GM06990 (cell line): ENCODE results near the gene GPR146.

Experiments
- DNase-seq: peaks from one replicate; pipeline ENCODE4 v3.0.0-alpha.2; 2011; ENCODE audit not compliant: insufficient read length; ENCODE audit errors: extremely low read depth
- H3K27me3 ChIP-seq: replicated peaks from 2 replicates; pipeline ENCODE4 v1.6.0; 2011; ENCODE audit warnings: low read length; ENCODE audit not compliant: control insufficient read depth, insufficient read depth
- H3K36me3 ChIP-seq: 2 replicates; pipeline ENCODE4 v1.5.1; 2011; ENCODE audit warnings: low read length; ENCODE audit not compliant: control insufficient read depth, insufficient read depth
- H3K4me3 ChIP-seq: replicated peaks from 2 replicates; pipeline ENCODE4 v1.5.1; 2011; ENCODE audit warnings: low read depth, mild to moderate bottlenecking, control low read depth, low read length
- TF ChIP-seq, protein P1 (sequence below): IDR thresholded peaks from 2 replicates; pipeline ENCODE4 v1.5.1; 2011; ENCODE audit warnings: low read length, control low read depth, mild to moderate bottlenecking, inconsistent platforms; ENCODE audit not compliant: insufficient read depth, poor library complexity, severe bottlenecking

Gene GPR146

GRCh38 chr7:1055491-1055955 is 11.2 kb downstream of the GPR146 start:
- H3K27me3 ChIP-seq: no peaks in the 10 kb centered on the region
- TF ChIP-seq, protein P1, sequence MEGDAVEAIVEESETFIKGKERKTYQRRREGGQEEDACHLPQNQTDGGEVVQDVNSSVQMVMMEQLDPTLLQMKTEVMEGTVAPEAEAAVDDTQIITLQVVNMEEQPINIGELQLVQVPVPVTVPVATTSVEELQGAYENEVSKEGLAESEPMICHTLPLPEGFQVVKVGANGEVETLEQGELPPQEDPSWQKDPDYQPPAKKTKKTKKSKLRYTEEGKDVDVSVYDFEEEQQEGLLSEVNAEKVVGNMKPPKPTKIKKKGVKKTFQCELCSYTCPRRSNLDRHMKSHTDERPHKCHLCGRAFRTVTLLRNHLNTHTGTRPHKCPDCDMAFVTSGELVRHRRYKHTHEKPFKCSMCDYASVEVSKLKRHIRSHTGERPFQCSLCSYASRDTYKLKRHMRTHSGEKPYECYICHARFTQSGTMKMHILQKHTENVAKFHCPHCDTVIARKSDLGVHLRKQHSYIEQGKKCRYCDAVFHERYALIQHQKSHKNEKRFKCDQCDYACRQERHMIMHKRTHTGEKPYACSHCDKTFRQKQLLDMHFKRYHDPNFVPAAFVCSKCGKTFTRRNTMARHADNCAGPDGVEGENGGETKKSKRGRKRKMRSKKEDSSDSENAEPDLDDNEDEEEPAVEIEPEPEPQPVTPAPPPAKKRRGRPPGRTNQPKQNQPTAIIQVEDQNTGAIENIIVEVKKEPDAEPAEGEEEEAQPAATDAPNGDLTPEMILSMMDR: no peak
- H3K4me3 ChIP-seq: no peak overlapping the region
- peaks cover 1% of the 10 kb centered on the region for H3K36me3 ChIP-seq
- no peak for DNase-seq

DNA sequence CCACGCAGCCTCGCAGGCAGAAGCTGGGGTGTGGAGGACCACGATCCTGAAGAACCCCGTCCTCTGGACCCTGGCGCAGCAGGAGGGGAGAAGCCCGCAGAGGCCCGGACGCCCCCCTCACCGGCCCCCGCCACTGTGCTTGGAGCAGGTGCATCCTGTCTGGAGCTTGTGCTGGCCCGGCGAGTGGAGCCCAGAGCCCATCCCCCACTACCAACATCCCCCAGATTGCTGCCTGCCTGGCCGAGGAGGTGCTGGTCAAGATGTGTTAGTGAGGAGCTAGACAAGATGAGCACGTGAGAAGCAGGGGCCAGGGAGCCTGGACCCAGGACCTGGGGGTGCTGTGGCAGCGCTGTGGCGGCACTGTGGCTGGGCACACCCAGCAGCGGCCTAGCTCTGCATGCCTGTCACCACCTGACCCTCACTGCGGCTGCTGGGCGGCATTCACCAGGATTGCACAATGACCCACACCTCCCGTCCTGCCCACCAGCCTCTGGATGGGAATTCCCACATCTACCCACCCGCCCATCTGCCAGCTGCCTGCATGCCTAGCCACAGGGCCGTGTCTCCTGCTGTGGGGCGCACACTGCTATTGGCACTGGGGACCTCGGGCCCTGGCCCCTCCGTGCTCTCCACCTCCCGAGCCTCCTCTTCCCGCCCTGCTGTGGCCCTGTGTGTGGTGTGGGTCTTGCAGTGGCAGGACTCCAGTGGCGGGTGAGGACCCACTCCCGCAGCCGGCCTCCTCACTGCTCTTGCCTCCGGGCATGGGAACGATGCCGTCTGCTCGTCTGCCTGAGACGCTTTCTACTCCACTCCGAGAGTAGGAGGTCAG is 11.8 kb downstream of the GPR146 start:
- TF ChIP-seq, protein P1: no peak
- no peak overlapping the region for H3K4me3 ChIP-seq
- no peak for DNase-seq

DNA sequence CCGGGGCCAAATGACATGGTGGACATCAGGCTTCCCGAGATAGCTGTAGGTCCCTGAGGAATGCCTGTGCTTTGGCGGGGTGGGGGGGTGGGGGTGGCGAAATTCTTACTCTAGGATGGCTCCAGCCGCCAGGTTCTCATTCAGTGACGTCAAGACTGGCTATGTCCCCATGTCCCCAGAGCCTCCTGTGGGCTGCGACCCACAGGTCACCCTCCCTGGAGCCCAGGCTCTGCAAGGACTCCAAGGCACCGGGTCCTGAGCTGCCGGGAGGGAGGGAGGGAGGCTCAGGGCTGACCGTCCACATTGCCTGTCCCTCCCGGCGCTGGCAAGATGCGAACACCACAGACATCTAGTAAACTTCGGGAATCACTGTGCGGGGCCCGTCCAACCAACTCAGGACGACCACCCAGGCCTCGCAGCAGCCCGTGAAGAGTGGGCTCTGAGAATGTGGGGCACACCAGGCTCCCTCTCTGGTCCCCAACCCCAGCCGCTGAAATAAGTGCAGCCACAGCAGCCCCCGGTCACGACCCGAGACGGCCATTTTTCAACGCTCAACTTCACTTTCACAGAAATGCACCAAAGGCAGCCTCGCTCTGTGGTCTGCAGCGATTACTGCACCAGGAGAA is 12.6 kb downstream of the GPR146 start:
- Histone ChIP-seq H3K27me3 (no peaks in the 10 kb centered on the region), H3K4me3 (no peak overlapping the region), H3K36me3 (peaks cover 1% of the 10 kb centered on the region)
- no peak for DNase-seq
- TF ChIP-seq, protein P1: no peak

More for the DNA sequence above, 11.8 kb downstream of the GPR146 start:
- H3K36me3 ChIP-seq: peaks cover 1% of the 10 kb centered on the region
- no peaks in the 10 kb centered on the region for H3K27me3 ChIP-seq

DNA sequence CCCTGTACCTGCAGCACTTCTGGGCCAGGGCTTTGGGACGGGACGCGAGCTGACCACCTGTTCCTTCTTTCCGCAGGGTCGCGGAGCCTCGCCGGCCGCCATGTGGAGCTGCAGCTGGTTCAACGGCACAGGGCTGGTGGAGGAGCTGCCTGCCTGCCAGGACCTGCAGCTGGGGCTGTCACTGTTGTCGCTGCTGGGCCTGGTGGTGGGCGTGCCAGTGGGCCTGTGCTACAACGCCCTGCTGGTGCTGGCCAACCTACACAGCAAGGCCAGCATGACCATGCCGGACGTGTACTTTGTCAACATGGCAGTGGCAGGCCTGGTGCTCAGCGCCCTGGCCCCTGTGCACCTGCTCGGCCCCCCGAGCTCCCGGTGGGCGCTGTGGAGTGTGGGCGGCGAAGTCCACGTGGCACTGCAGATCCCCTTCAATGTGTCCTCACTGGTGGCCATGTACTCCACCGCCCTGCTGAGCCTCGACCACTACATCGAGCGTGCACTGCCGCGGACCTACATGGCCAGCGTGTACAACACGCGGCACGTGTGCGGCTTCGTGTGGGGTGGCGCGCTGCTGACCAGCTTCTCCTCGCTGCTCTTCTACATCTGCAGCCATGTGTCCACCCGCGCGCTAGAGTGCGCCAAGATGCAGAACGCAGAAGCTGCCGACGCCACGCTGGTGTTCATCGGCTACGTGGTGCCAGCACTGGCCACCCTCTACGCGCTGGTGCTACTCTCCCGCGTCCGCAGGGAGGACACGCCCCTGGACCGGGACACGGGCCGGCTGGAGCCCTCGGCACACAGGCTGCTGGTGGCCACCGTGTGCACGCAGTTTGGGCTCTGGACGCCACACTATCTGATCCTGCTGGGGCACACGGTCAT is 13.3 kb downstream of the GPR146 start:
- Histone ChIP-seq H3K4me3 (no peak overlapping the region), H3K36me3 (peaks cover 1% of the 10 kb centered on the region), H3K27me3 (no peaks in the 10 kb centered on the region)
- TF ChIP-seq, protein P1: no peak
- DNase-seq: no peak

- DNase-seq: no peak
- H3K4me3 ChIP-seq: no peak overlapping the region
- TF ChIP-seq, protein P1: no peak
- H3K27me3 ChIP-seq: no peaks in the 10 kb centered on the region
- H3K36me3 ChIP-seq: peaks cover 1% of the 10 kb centered on the region
Observed at GRCh38 chr7:1058311-1058710, 14.0 kb downstream of the GPR146 start.
